Measurements from ENCODE around the gene TIAM1.

The TIAM1 gene

DNA sequence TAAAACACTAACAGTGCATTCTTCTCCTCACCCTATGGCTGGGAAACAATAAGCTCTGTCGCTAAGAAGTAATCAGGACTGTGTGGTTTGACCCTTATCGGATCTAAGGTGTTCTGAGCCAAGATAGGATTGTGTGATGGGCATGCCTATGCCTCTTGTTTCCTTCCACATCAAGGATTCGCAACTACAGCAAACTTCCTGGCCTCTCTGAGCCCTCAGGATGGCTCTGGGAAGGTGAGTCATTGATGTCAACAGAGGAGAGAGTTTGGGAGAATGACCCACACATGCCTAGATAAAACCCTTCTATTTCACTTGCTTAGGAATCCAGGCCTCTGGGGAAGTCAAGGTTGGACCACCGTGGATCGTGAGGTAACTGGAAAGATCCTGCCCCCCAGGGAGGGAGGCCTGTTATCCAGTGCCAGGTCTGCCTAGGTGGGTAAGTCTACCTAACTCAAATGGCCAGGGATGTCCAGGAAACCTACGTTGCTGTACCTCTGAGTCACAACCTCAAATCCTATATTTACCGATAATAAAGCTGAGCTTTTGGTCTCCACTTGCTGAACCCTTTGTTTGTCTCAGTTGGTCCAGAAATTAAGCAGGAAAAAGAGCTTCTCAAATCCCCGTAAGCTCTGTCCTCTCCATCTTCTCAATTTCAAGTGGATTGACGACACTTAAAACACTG lies 27.4 kb downstream of the TIAM1 start:
- no peaks in the 10 kb centered on the region for H3K9me3 ChIP-seq (ENCODE audit: control insufficient read depth, insufficient read depth, low read length)
- no peaks in the 10 kb centered on the region for H3K27me3 ChIP-seq (ENCODE audit: control insufficient read depth, low read length)
- TF ChIP-seq, protein P1, sequence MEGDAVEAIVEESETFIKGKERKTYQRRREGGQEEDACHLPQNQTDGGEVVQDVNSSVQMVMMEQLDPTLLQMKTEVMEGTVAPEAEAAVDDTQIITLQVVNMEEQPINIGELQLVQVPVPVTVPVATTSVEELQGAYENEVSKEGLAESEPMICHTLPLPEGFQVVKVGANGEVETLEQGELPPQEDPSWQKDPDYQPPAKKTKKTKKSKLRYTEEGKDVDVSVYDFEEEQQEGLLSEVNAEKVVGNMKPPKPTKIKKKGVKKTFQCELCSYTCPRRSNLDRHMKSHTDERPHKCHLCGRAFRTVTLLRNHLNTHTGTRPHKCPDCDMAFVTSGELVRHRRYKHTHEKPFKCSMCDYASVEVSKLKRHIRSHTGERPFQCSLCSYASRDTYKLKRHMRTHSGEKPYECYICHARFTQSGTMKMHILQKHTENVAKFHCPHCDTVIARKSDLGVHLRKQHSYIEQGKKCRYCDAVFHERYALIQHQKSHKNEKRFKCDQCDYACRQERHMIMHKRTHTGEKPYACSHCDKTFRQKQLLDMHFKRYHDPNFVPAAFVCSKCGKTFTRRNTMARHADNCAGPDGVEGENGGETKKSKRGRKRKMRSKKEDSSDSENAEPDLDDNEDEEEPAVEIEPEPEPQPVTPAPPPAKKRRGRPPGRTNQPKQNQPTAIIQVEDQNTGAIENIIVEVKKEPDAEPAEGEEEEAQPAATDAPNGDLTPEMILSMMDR (IDR thresholded peaks at IDR 0.05; ENCODE audit: low read depth, low read length, poor library complexity, severe bottlenecking), result no peak
- TF ChIP-seq EZH2phosphoT487 (IDR thresholded peaks at IDR 0.05; ENCODE audit: borderline replicate concordance, low read length), result no peak
- H3K4me2 ChIP-seq (ENCODE audit: low read length), result no peak overlapping the region
- no peaks in the 10 kb centered on the region for H3K36me3 ChIP-seq (ENCODE audit: control insufficient read depth, low read length)
- no peaks in the 10 kb centered on the region for H3K9me2 ChIP-seq (replicated peaks; ENCODE audit: control insufficient read depth, low read length)
- no peaks in the 10 kb centered on the region for H3K79me2 ChIP-seq (ENCODE audit: control insufficient read depth, low read length)
- H4K20me1 ChIP-seq (ENCODE audit: control insufficient read depth, insufficient read depth, low read depth, low read length), result no peaks in the 10 kb centered on the region
- H3F3A ChIP-seq (ENCODE audit: control insufficient read depth, insufficient read depth), result no peaks in the 10 kb centered on the region
- H3K4me3 ChIP-seq (ENCODE audit: low read length), result no peak overlapping the region
- H3K27ac ChIP-seq (ENCODE audit: low read depth, low read length), result no peak overlapping the region
- H3K4me1 ChIP-seq (ENCODE audit: control insufficient read depth, low read length), result no peaks in the 10 kb centered on the region

DNA sequence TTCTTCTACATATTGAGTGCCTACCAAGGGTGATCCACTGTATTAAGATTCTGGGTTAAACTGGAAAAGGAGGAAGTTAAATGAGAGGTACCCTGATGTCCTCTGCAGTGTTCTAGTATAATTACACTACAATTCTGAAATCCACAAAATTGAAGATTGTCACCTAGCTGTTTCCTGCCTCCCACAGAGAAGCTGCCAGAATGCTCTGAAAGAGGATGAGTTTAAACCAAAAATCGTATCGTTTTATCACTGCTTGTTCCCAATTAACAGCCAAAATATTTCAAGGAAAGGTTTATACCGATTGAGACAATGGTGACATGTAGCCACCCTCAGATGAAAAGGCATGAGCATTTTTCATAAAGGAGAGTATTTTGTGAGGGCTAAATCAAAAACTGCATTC lies 28.0 kb downstream of the TIAM1 start:
- Histone ChIP-seq H3K4me1 (ENCODE audit: control insufficient read depth, low read length) (no peaks in the 10 kb centered on the region), H3K79me2 (ENCODE audit: control insufficient read depth, low read length) (no peaks in the 10 kb centered on the region), H3K27me3 (ENCODE audit: control insufficient read depth, low read length) (no peaks in the 10 kb centered on the region), H4K20me1 (ENCODE audit: control insufficient read depth, insufficient read depth, low read depth, low read length) (no peaks in the 10 kb centered on the region), H3K4me3 (ENCODE audit: low read length) (no peak overlapping the region), H3K4me2 (ENCODE audit: low read length) (no peak overlapping the region), H3K27ac (ENCODE audit: low read depth, low read length) (no peak overlapping the region), H3K9me2 (replicated peaks; ENCODE audit: control insufficient read depth, low read length) (no peaks in the 10 kb centered on the region), H3K9me3 (ENCODE audit: control insufficient read depth, insufficient read depth, low read length) (no peaks in the 10 kb centered on the region), H3F3A (ENCODE audit: control insufficient read depth, insufficient read depth) (no peaks in the 10 kb centered on the region), H3K36me3 (ENCODE audit: control insufficient read depth, low read length) (no peaks in the 10 kb centered on the region)
- no peak for TF ChIP-seq EZH2phosphoT487 (IDR thresholded peaks at IDR 0.05; ENCODE audit: borderline replicate concordance, low read length)
- TF ChIP-seq, protein P1 (IDR thresholded peaks at IDR 0.05; ENCODE audit: low read depth, low read length, poor library complexity, severe bottlenecking), result no peak

DNA sequence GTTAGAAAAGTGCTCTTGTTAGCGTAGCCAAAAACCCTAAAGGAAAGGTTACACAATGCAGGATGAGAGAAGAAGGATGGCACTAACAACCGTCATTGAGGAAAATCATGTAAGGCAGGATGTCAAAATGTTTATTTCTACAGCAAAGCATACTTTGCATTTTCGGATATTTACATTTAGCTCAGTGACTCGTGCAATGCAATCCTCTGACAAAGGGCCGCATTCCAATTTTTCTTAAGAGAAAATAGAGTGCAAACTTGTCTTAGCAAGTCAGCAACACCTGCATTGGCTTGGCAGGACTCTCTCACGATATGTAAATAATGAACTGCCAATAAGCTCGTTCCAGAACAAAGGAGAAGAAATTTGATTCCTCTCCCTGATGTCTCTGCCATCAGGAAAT lies 33.3 kb downstream of the TIAM1 start:
- Histone ChIP-seq H3K36me3 (ENCODE audit: control insufficient read depth, low read length) (no peaks in the 10 kb centered on the region), H3K4me3 (ENCODE audit: low read length) (no peak overlapping the region), H3K27me3 (ENCODE audit: control insufficient read depth, low read length) (no peaks in the 10 kb centered on the region), H3K4me2 (ENCODE audit: low read length) (no peak overlapping the region), H3K9me2 (replicated peaks; ENCODE audit: control insufficient read depth, low read length) (no peaks in the 10 kb centered on the region), H3K4me1 (ENCODE audit: control insufficient read depth, low read length) (no peaks in the 10 kb centered on the region), H3K79me2 (ENCODE audit: control insufficient read depth, low read length) (no peaks in the 10 kb centered on the region), H3K27ac (ENCODE audit: low read depth, low read length) (no peak overlapping the region), H3K9me3 (ENCODE audit: control insufficient read depth, insufficient read depth, low read length) (no peaks in the 10 kb centered on the region), H4K20me1 (ENCODE audit: control insufficient read depth, insufficient read depth, low read depth, low read length) (no peaks in the 10 kb centered on the region), H3F3A (ENCODE audit: control insufficient read depth, insufficient read depth) (no peaks in the 10 kb centered on the region)
- no peak for TF ChIP-seq EZH2phosphoT487 (IDR thresholded peaks at IDR 0.05; ENCODE audit: borderline replicate concordance, low read length)
- TF ChIP-seq, protein P1 (IDR thresholded peaks at IDR 0.05; ENCODE audit: low read depth, low read length, poor library complexity, severe bottlenecking), result no peak

All from DOHH2 (cell line).